ENCODE measurements around the gene SLC12A2. TPM values are rescaled to one million over a fixed set of nuclear protein-coding genes. Genes with fewer than 3 reads are reported as not detected.

The SLC12A2 gene
- total and polyA plus RNA-seq, 9 of the 15 experiments (the other 6 are each of a cell fraction or from before 2014, with no cell fraction given), result 5.1 to 20.3 (median 12.6) TPM

DNA sequence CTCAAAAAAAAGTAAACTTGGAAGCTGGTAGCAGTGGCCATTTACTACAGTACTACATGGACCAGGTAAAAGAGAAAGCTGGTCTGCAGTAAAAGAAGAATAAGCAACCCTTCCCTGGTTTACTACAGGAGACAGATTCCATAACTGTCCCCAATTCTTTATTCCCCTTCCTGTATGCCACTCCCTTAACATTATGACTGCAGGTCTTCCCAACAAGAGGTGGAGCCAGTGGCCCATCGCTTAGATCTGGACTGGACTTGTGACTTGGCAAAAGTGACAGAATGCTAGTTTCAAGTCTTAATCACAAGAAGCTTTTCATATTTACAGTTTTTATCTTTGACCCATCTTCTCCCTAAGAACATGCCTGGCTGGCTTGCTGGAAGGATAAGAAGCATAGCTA is 42.6 kb upstream of the SLC12A2 start:
- BruUV-seq (replicated peaks), result no TSS peak
- ChIA-PET POLR2A (interaction anchor here (0.5 to 1.3 kb wide), 3 partner anchors 13 to 149 kb away, joined by 3 to 6 read pairs (median 5); no protein-coding TSS in a partner anchor), CTCF (ENCODE audit: low intra/inter-chr PET ratio) (no interaction called here)
- Histone ChIP-seq H3K9me1 (ENCODE audit: control insufficient read depth, insufficient read depth, low read length) (no peaks in the 10 kb centered on the region), H3K4me2 (ENCODE audit: insufficient read depth, low read length) (no peak overlapping the region), H3K36me3 (ENCODE audit: control insufficient read depth, insufficient read depth, low read length) (no peaks in the 10 kb centered on the region), H2AFZ (ENCODE audit: low read depth, low read length) (no peak overlapping the region), H3K4me3 (no peak overlapping the region), H3K27me3 (ENCODE audit: control insufficient read depth in 2 of 2, insufficient read depth in 2 of 2, low read length in 2 of 2) (no peaks in the 10 kb centered on the region), H3K79me2 (ENCODE audit: control insufficient read depth, insufficient read depth, low read length) (no peaks in the 10 kb centered on the region), H4K20me1 (replicated peaks; ENCODE audit: control insufficient read depth, insufficient read depth, low read length) (no peaks in the 10 kb centered on the region; the same call in 1 of the 2 replicates), H3K27ac (ENCODE audit: extremely low read depth, low read depth, low read length) (no peak overlapping the region), H3K4me1 (replicated peaks in 1 of 2; ENCODE audit: control insufficient read depth in 2 of 2, insufficient read depth in 2 of 2, low read length in 2 of 2) (peaks cover 7% of the 10 kb centered on the region in 2 experiments; a peak in 2 of 5 replicates), H3K9ac (ENCODE audit: insufficient read depth in 1 of 2, low read depth in 2 of 2, low read length in 2 of 2) (no peak overlapping the region), H3K9me3 (replicated peaks; ENCODE audit: control insufficient read depth, insufficient read depth, low read depth, low read length) (no peaks in the 10 kb centered on the region)
- intact Hi-C loops (cut with micrococcal nuclease) (no loop called here), in situ Hi-C loops (cut with MboI) (no loop called here)
- WGBS (ENCODE audit: insufficient coverage, low coverage, missing lambda C conversion rate), result 0% methylated on average over 1 of the region's 1 CpG
- DNase-seq (ENCODE audit: extremely low read depth in 1 of 4, low spot score in 3 of 4) (peak in 1 of 4 experiments; percentile 18), FAIRE-seq (no peak), ATAC-seq (peak; percentile 55)
- TF ChIP-seq, protein P1, sequence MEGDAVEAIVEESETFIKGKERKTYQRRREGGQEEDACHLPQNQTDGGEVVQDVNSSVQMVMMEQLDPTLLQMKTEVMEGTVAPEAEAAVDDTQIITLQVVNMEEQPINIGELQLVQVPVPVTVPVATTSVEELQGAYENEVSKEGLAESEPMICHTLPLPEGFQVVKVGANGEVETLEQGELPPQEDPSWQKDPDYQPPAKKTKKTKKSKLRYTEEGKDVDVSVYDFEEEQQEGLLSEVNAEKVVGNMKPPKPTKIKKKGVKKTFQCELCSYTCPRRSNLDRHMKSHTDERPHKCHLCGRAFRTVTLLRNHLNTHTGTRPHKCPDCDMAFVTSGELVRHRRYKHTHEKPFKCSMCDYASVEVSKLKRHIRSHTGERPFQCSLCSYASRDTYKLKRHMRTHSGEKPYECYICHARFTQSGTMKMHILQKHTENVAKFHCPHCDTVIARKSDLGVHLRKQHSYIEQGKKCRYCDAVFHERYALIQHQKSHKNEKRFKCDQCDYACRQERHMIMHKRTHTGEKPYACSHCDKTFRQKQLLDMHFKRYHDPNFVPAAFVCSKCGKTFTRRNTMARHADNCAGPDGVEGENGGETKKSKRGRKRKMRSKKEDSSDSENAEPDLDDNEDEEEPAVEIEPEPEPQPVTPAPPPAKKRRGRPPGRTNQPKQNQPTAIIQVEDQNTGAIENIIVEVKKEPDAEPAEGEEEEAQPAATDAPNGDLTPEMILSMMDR (IDR thresholded peaks at IDR 0.05 in 2 of 3, conservative IDR thresholded peaks at IDR 0.05 in 1 of 3; ENCODE audit: insufficient read depth in 2 of 3, low read depth in 1 of 3, low read length in 3 of 3), result peak in 1 of 3 experiments; percentile 32; a peak in 2 of 6 replicates
- no peak for TF ChIP-seq DNMT1 (IDR thresholded peaks at IDR 0.05)
- TF ChIP-seq NFE2 (IDR thresholded peaks at IDR 0.05; ENCODE audit: low read depth), result peak; percentile 44
- TF ChIP-seq NCOA6 (IDR thresholded peaks at IDR 0.05), result no peak
- TF ChIP-seq, protein P2, sequence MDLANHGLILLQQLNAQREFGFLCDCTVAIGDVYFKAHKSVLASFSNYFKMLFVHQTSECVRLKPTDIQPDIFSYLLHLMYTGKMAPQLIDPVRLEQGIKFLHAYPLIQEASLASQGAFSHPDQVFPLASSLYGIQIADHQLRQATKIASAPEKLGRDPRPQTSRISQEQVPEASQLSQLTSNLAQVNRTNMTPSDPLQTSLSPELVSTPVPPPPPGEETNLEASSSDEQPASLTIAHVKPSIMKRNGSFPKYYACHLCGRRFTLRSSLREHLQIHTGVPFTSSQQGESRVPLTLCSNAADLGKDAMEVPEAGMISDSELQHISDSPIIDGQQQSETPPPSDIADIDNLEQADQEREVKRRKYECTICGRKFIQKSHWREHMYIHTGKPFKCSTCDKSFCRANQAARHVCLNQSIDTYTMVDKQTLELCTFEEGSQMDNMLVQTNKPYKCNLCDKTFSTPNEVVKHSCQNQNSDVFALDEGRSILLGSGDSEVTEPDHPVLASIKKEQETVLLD (IDR thresholded peaks at IDR 0.05), result no peak
